ENCODE results near the gene ATP6V0D1. TPM values are rescaled to one million over a fixed set of nuclear protein-coding genes. Genes with fewer than 3 reads are reported as not detected.

Gene ATP6V0D1
- total and polyA plus RNA-seq, 2 donors (not counting 1 experiment from before 2014, with no cell fraction given) = 62.1 to 91.0 TPM

GRCh38 chr16:67519242-67519641 is 38.3 kb upstream of the ATP6V0D1 start:
- Histone ChIP-seq H3K36me3 (replicated peaks in 1 of 2; ENCODE audit: control extremely low read depth in 1 of 2, control insufficient read depth in 1 of 2, extremely low read depth in 1 of 2, insufficient read depth in 2 of 2, low read length in 1 of 2) (no peaks in the 10 kb centered on the region), H3K79me2 (ENCODE audit: control insufficient read depth, insufficient read depth, low read length) (peaks cover 43% of the 10 kb centered on the region), H3K4me2 (replicated peaks; ENCODE audit: low read depth, low read length, poor library complexity, severe bottlenecking) (peak overlapping the region; percentile 88), H3K9me3 (ENCODE audit: control extremely low read depth in 1 of 3, control insufficient read depth in 2 of 3, insufficient read depth in 1 of 3, low read length in 2 of 3) (no peaks in the 10 kb centered on the region), H3K4me3 (ENCODE audit: control extremely low read depth in 1 of 5, extremely low read depth in 1 of 5, insufficient read depth in 1 of 5, low read depth in 2 of 5, low read length in 4 of 5) (peak overlapping the region in 4 of 5 experiments; percentile 50 to 60 (median 53)), H3K27me3 (replicated peaks in 1 of 4; ENCODE audit: control extremely low read depth in 1 of 4, control insufficient read depth in 3 of 4, insufficient read depth in 4 of 4, low read length in 3 of 4) (no peaks in the 10 kb centered on the region), H3K4me1 (ENCODE audit: control insufficient read depth in 2 of 2, insufficient read depth in 2 of 2, low read length in 2 of 2) (peaks cover 57 to 74% of the 10 kb centered on the region in 2 donors), H2AFZ (ENCODE audit: insufficient read depth, low read depth, low read length, poor library complexity, severe bottlenecking) (no peak overlapping the region), H3K9ac (ENCODE audit: low read length) (peak overlapping the region; percentile 69), H4K20me1 (ENCODE audit: control insufficient read depth, insufficient read depth, low read length, poor library complexity, severe bottlenecking) (peaks cover 6% of the 10 kb centered on the region), H3K27ac (ENCODE audit: low read length in 2 of 2) (peak overlapping the region; percentile 94 to 96)
- ChIA-PET CTCF (interaction anchor here (3.0 to 18.8 kb wide), 7 partner anchors 12 to 149 kb away, joined by 23 to 817 read pairs (median 123); partner anchors contain the start of genes AGRP, ATP6V0D1, C16orf86 and CARMIL2), POLR2A (interaction anchor here (0.7 to 3.7 kb wide), 8 partner anchors 10 to 287 kb away, joined by 6 to 19 read pairs (median 13); partner anchors contain the start of genes ACD, ATP6V0D1, RANBP10 and RIPOR1)
- TF ChIP-seq CTCF (IDR thresholded peaks at IDR 0.05) = no peak
- TF ChIP-seq EZH2 (IDR thresholded peaks at IDR 0.05; ENCODE audit: borderline replicate concordance, insufficient read depth, low read depth, low read length, poor library complexity, severe bottlenecking) = no peak
- Mint-ChIP-seq H3K9me3 (ENCODE audit: insufficient read depth) (no peaks in the 10 kb centered on the region), H3K27me3 (no peaks in the 10 kb centered on the region), H3K4me3 (peak overlapping the region; percentile 83), H3K27ac (peak overlapping the region; percentile 98), H3K4me1 (peaks cover 76% of the 10 kb centered on the region)
- ATAC-seq (ENCODE audit: low read depth) (no peak), DNase-seq (peak; percentile 27)
- 67% methylated on average over 4 of the region's 4 CpGs for WGBS (ENCODE audit: insufficient coverage)
- intact Hi-C loops (cut with micrococcal nuclease) = loop anchor here (5.0 kb wide), 1 partner anchor 473 kb away; no protein-coding TSS in a partner anchor

GRCh38 chr16:67518676-67519075 is 37.7 kb upstream of the ATP6V0D1 start:
- ChIA-PET POLR2A (interaction anchor here (0.7 to 3.7 kb wide), 5 partner anchors 11 to 43 kb away, joined by 5 to 17 read pairs (median 7); partner anchors contain the start of genes ATP6V0D1, CTCF and RIPOR1), CTCF (interaction anchor here (1.3 to 18.8 kb wide), 8 partner anchors 12 to 406 kb away, joined by 3 to 817 read pairs (median 110); partner anchors contain the start of genes AGRP, ATP6V0D1, C16orf86 and CARMIL2)
- Histone ChIP-seq H3K36me3 (replicated peaks in 1 of 2; ENCODE audit: control extremely low read depth in 1 of 2, control insufficient read depth in 1 of 2, extremely low read depth in 1 of 2, insufficient read depth in 2 of 2, low read length in 1 of 2) (no peaks in the 10 kb centered on the region), H2AFZ (ENCODE audit: insufficient read depth, low read depth, low read length, poor library complexity, severe bottlenecking) (peak overlapping the region; percentile 30), H3K27ac (ENCODE audit: low read length in 2 of 2) (peak overlapping the region; percentile 94 to 96), H3K4me2 (replicated peaks; ENCODE audit: low read depth, low read length, poor library complexity, severe bottlenecking) (peak overlapping the region; percentile 88), H4K20me1 (ENCODE audit: control insufficient read depth, insufficient read depth, low read length, poor library complexity, severe bottlenecking) (peaks cover under 1% of the 10 kb centered on the region), H3K4me3 (ENCODE audit: control extremely low read depth in 1 of 5, extremely low read depth in 1 of 5, insufficient read depth in 1 of 5, low read depth in 2 of 5, low read length in 4 of 5) (peak overlapping the region in 4 of 5 experiments; percentile 50 to 60 (median 53)), H3K4me1 (ENCODE audit: control insufficient read depth in 2 of 2, insufficient read depth in 2 of 2, low read length in 2 of 2) (peaks cover 63 to 80% of the 10 kb centered on the region in 2 donors), H3K9ac (ENCODE audit: low read length) (peak overlapping the region; percentile 69), H3K9me3 (ENCODE audit: control extremely low read depth in 1 of 3, control insufficient read depth in 2 of 3, insufficient read depth in 1 of 3, low read length in 2 of 3) (no peaks in the 10 kb centered on the region), H3K27me3 (replicated peaks in 1 of 4; ENCODE audit: control extremely low read depth in 1 of 4, control insufficient read depth in 3 of 4, insufficient read depth in 4 of 4, low read length in 3 of 4) (no peaks in the 10 kb centered on the region), H3K79me2 (ENCODE audit: control insufficient read depth, insufficient read depth, low read length) (peaks cover 37% of the 10 kb centered on the region)
- ATAC-seq (ENCODE audit: low read depth) = no peak
- TF ChIP-seq CTCF (IDR thresholded peaks at IDR 0.05) (no peak), EZH2 (IDR thresholded peaks at IDR 0.05; ENCODE audit: borderline replicate concordance, insufficient read depth, low read depth, low read length, poor library complexity, severe bottlenecking) (no peak)
- Mint-ChIP-seq H3K4me3 (peak overlapping the region; percentile 83), H3K9me3 (ENCODE audit: insufficient read depth) (no peaks in the 10 kb centered on the region), H3K27me3 (no peaks in the 10 kb centered on the region), H3K4me1 (peaks cover 77% of the 10 kb centered on the region), H3K27ac (peak overlapping the region; percentile 98)
- WGBS (ENCODE audit: insufficient coverage) = 12% methylated on average over 7 of the region's 8 CpGs
- peak; percentile 58 for DNase-seq
- intact Hi-C loops (cut with micrococcal nuclease) = loop anchor here (5.0 kb wide), 1 partner anchor 474 kb away; no protein-coding TSS in a partner anchor
